Heart left ventricle (tissue), 16 donors: Measurements from ENCODE around the gene ASPM. TPM values are rescaled to one million over a fixed set of nuclear protein-coding genes. Genes with fewer than 3 reads are reported as not detected.
"Not testable (repeated sequence)": the region's sequence is repeated elsewhere in the genome, so short reads cannot be mapped to it uniquely, and the experiment has no call there.

Experiments
- ATAC-seq, 4 donors: fragments of 200-7000 bp; cut with Tn5 transposase; one replicate each; pipeline ENCODE4 v1.9.1; 2020 to 2022; ENCODE audit warnings: moderate library complexity in 4 of 4, mild to moderate bottlenecking in 3 of 4, moderate number of reproducible peaks in 1 of 4
- DNase-seq, 5 donors: peaks; one replicate each; pipeline ENCODE4 v3.0.0-alpha.2; 2020
- H3K27ac ChIP-seq, 12 donors: fragments of 200-600 bp; sonication (generic) in 4 of 12; one replicate each; pipeline versions ENCODE4 v1.5.0 to v1.8.0; 2016 to 2022; ENCODE audit warnings: mild to moderate bottlenecking in 2 of 12
- H3K27me3 ChIP-seq, 9 donors: fragments of 200-600 bp; sonication (generic) in 2 of 9; one replicate each; pipeline versions ENCODE4 v1.5.1 to v1.8.0; 2016 to 2022; ENCODE audit warnings: mild to moderate bottlenecking in 3 of 9
- H3K36me3 ChIP-seq, 9 donors: fragments of 200-600 bp; sonication (generic) in 2 of 9; one replicate each; pipeline versions ENCODE4 v1.5.0 to v1.8.0; 2018 to 2022; ENCODE audit warnings: mild to moderate bottlenecking in 2 of 9
- H3K4me1 ChIP-seq, 12 donors: fragments of 200-600 bp; sonication (generic) in 4 of 12; one replicate each; pipeline versions ENCODE4 v1.5.0 to v1.8.0; 2016 to 2022; ENCODE audit warnings: mild to moderate bottlenecking in 3 of 12
- H3K4me3 ChIP-seq, 12 donors: fragments of 200-600 bp; sonication (generic) in 4 of 12; one replicate each; pipeline versions ENCODE4 v1.5.0 to v1.8.0; 2017 to 2022; ENCODE audit warnings: mild to moderate bottlenecking in 9 of 12, moderate library complexity in 4 of 12
- H3K9me3 ChIP-seq, 12 donors: fragments of 200-600 bp; sonication (generic) in 4 of 12; one replicate each; pipeline versions ENCODE4 v1.5.0 to v1.8.0; 2016 to 2022; ENCODE audit warnings: mild to moderate bottlenecking in 1 of 12
- CTCF ChIP-seq, 12 donors: fragments of 200-600 bp; sonication (generic) in 4 of 12; IDR thresholded peaks; one replicate each; pipeline versions ENCODE4 v1.5.0 to v1.8.0; 2018 to 2022; ENCODE audit warnings: antibody characterized with exemption in 12 of 12, mild to moderate bottlenecking in 5 of 12
- POLR2A ChIP-seq, 2 donors: fragments of 450-650 bp; IDR thresholded peaks; one replicate each; pipeline ENCODE4 v1.6.1; 2017; ENCODE audit warnings: antibody characterized with exemption in 2 of 2, mild to moderate bottlenecking in 2 of 2, moderate library complexity in 2 of 2
- WGBS, 4 donors: extraction: QIAGEN DNeasy Blood & Tissue Kit in 2 of 4; methylation state at CpG; one replicate each; pipeline versions ENCODE4 v1.1.5 to v1.1.7; 2013 to 2018; 5-methylcytosine and 5-hydroxymethylcytosine counted together
- intact Hi-C, 10 donors: fragments of 100-400 bp; cut with DNase I; formaldehyde crosslinking; loops; one replicate each; pipeline versions ENCODE4 v1.11.1 to v1.14.2; 2022
- polyA plus RNA-seq, 2 donors: library from polyadenylated mRNA; stranded (reverse); fragments of 200-250 nt; gene quantifications; one replicate each; pipeline ENCODE4 v1.2.3, GENCODE V29; 2013
- total RNA-seq, 9 donors: library from RNA; depleted of rRNA in 2 of 9; stranded (reverse); fragments of >200 nt in 2 of 9; fragmentation: NEBNext Ultra II Directional in 3 of 9; extraction: Animal tissue kit (Norgen Biotek cat#: 25700) in 3 of 9; gene quantifications; one replicate each; pipeline versions ENCODE4 v1.1.0 to v1.2.4, GENCODE V29; 2016 to 2023
- donor health status: ischemic (EF 13 %, LVEDD 7.1; RV severe dilation, severe dysfunction).
- donor health status: healthy with polysubstance abuse.
- donor health status: DM: no; HTN: yes; CAD: no.
- donor health status: DM: no; HTN: no; CAD: no.
- donor health status: ischemic (EF 25% LVEDD 6.9; RV normal size, moderate dysfunction).
- donor health status: ischemic (EF 25% LVEDD 5.7; RV mildly dilated, moderate dysfunction).
- donor health status: healthy.
- donor health status: DM: yes; HTN: yes; CAD: no.
- donor health status: ischemic (EF 35%, LVEDD 5.7; RV mildly dilated, moderate dysfunction).
- donor health status: nonischemic (EF 11% LVEDD 7.7; RV severe dilation, severe dysfunction).
- donor health status: DM: yes; HTN: yes; CAD: no.
- donor health status: PGD.
- donor health status: ischemic (EF 29% LVEDD 5.4; RV normal size, mild dysfunction).
- donor health status: nonischemic (EF 23%, LVEDD 6.1; RV moderate dilation, normal function).

The ASPM gene
- total and polyA plus RNA-seq, 11 donors, result 0.08 to 5.9 (median 0.44) TPM

- H3K4me1 ChIP-seq, result peaks cover 0 to 27% (median 7%) of the 10 kb centered on the region in 12 donors
- H3K9me3 ChIP-seq, result no peaks in the 10 kb centered on the region
- DNase-seq, result no peak
- no peak for ATAC-seq
- intact Hi-C loops, result no loop called here
- H3K27ac ChIP-seq, result no peak overlapping the region
- TF ChIP-seq POLR2A (IDR thresholded peaks at IDR 0.05) (no peak), CTCF (IDR thresholded peaks at IDR 0.05) (no peak)
- no peak overlapping the region for H3K4me3 ChIP-seq
- H3K36me3 ChIP-seq, result no peaks in the 10 kb centered on the region
- no peaks in the 10 kb centered on the region for H3K27me3 ChIP-seq
Observed at GRCh38 chr1:197099444-197099843, 47.0 kb downstream of the ASPM start.

- DNase-seq, H3K9me3 ChIP-seq, intact Hi-C loops, H3K4me3 ChIP-seq, H3K27ac ChIP-seq, H3K36me3 ChIP-seq, H3K27me3 ChIP-seq, ATAC-seq: not testable (repeated sequence)
- peaks cover 0 to 19% (median 6%) of the 10 kb centered on the region in 12 donors for H3K4me1 ChIP-seq
- WGBS, 4 donors, result 68 to 82% (median 75%) methylated on average over 2 of the region's 2 CpGs
Observed at GRCh38 chr1:197096971-197097370, 49.5 kb downstream of the ASPM start.

- peaks cover 0 to 19% (median 6%) of the 10 kb centered on the region in 12 donors for H3K4me1 ChIP-seq
- H3K9me3 ChIP-seq, result no peaks in the 10 kb centered on the region
- ATAC-seq, result no peak
- H3K4me3 ChIP-seq, result no peak overlapping the region
- intact Hi-C loops, result no loop called here
- TF ChIP-seq POLR2A (IDR thresholded peaks at IDR 0.05) (no peak), CTCF (IDR thresholded peaks at IDR 0.05) (no peak)
- no peaks in the 10 kb centered on the region for H3K27me3 ChIP-seq
- H3K36me3 ChIP-seq, result no peaks in the 10 kb centered on the region
- 64 to 70% (median 66%) methylated on average over 1 of the region's 1 CpG for WGBS, 4 donors
- no peak for DNase-seq
- H3K27ac ChIP-seq, result no peak overlapping the region
Observed at GRCh38 chr1:197096137-197096536, 50.3 kb downstream of the ASPM start.

- ATAC-seq (no peak), DNase-seq (no peak)
- Histone ChIP-seq H3K27ac (no peak overlapping the region), H3K36me3 (no peaks in the 10 kb centered on the region), H3K9me3 (no peaks in the 10 kb centered on the region), H3K4me3 (no peak overlapping the region), H3K4me1 (peaks cover 0 to 4% (median 0%) of the 10 kb centered on the region in 12 donors), H3K27me3 (no peaks in the 10 kb centered on the region)
- TF ChIP-seq POLR2A (IDR thresholded peaks at IDR 0.05), result no peak
- no peak for TF ChIP-seq CTCF (IDR thresholded peaks at IDR 0.05)
- 97 to 99% (median 98%) methylated on average over 4 of the region's 4 CpGs for WGBS, 4 donors
- intact Hi-C loops, result no loop called here
Observed at GRCh38 chr1:197093226-197093885, 53.1 kb downstream of the ASPM start.

GRCh38 chr1:197092491-197093023 is 53.9 kb downstream of the ASPM start:
- Histone ChIP-seq H3K4me1 (peaks cover 0 to 4% (median 0%) of the 10 kb centered on the region in 12 donors), H3K27me3 (no peaks in the 10 kb centered on the region), H3K27ac (no peak overlapping the region), H3K4me3 (no peak overlapping the region), H3K9me3 (no peaks in the 10 kb centered on the region), H3K36me3 (peaks cover 0 to 4% (median 0%) of the 10 kb centered on the region in 9 donors)
- ATAC-seq (no peak), DNase-seq (no peak)
- TF ChIP-seq POLR2A (IDR thresholded peaks at IDR 0.05) (no peak), CTCF (IDR thresholded peaks at IDR 0.05) (no peak)
- intact Hi-C loops, result no loop called here
- WGBS, 4 donors, result 93 to 98% (median 96%) methylated on average over 1 of the region's 1 CpG
